ENCODE data around the gene CNST.

GRCh38 chr1:246617156-246617555, 50.9 kb downstream of the CNST start:
- TF ChIP-seq CTCF (IDR thresholded peaks at IDR 0.05), result no peak
- no peak for TF ChIP-seq EZH2phosphoT487 (IDR thresholded peaks at IDR 0.05)
- TF ChIP-seq EZH2 (IDR thresholded peaks at IDR 0.05), result no peak

Data from neural progenitor cell (in vitro differentiated cells).